ENCODE results near the gene PSMA7. TPM values are rescaled to one million over a fixed set of nuclear protein-coding genes. Genes with fewer than 3 reads are reported as not detected.

PSMA7 gene
- total and polyA plus RNA-seq, 2 of the 8 experiments (the other 6 are each of a cell fraction or from before 2014, with no cell fraction given) = 361 to 648 TPM

DNA sequence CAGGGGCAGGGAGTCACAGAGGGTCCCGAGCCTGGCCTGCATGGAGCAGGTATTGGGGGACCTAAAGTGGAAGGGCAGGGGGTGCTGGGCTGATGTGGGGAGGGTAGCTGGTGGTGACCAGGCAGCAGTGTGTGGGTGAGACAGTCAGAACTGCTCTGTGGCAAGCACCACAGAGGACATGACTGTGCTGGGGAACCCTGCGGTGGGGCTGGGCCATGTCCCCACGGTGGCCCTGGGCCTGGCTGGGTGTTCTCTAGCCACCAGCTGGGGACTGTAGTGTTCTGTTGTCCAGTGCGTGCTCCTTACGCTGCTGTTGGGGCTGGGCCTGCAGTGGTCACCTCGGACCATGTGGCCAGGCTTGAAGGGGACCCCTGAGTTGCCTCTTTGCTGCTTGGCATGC is 3.9 kb upstream of the PSMA7 start (continued):
- TF ChIP-seq, protein P1, sequence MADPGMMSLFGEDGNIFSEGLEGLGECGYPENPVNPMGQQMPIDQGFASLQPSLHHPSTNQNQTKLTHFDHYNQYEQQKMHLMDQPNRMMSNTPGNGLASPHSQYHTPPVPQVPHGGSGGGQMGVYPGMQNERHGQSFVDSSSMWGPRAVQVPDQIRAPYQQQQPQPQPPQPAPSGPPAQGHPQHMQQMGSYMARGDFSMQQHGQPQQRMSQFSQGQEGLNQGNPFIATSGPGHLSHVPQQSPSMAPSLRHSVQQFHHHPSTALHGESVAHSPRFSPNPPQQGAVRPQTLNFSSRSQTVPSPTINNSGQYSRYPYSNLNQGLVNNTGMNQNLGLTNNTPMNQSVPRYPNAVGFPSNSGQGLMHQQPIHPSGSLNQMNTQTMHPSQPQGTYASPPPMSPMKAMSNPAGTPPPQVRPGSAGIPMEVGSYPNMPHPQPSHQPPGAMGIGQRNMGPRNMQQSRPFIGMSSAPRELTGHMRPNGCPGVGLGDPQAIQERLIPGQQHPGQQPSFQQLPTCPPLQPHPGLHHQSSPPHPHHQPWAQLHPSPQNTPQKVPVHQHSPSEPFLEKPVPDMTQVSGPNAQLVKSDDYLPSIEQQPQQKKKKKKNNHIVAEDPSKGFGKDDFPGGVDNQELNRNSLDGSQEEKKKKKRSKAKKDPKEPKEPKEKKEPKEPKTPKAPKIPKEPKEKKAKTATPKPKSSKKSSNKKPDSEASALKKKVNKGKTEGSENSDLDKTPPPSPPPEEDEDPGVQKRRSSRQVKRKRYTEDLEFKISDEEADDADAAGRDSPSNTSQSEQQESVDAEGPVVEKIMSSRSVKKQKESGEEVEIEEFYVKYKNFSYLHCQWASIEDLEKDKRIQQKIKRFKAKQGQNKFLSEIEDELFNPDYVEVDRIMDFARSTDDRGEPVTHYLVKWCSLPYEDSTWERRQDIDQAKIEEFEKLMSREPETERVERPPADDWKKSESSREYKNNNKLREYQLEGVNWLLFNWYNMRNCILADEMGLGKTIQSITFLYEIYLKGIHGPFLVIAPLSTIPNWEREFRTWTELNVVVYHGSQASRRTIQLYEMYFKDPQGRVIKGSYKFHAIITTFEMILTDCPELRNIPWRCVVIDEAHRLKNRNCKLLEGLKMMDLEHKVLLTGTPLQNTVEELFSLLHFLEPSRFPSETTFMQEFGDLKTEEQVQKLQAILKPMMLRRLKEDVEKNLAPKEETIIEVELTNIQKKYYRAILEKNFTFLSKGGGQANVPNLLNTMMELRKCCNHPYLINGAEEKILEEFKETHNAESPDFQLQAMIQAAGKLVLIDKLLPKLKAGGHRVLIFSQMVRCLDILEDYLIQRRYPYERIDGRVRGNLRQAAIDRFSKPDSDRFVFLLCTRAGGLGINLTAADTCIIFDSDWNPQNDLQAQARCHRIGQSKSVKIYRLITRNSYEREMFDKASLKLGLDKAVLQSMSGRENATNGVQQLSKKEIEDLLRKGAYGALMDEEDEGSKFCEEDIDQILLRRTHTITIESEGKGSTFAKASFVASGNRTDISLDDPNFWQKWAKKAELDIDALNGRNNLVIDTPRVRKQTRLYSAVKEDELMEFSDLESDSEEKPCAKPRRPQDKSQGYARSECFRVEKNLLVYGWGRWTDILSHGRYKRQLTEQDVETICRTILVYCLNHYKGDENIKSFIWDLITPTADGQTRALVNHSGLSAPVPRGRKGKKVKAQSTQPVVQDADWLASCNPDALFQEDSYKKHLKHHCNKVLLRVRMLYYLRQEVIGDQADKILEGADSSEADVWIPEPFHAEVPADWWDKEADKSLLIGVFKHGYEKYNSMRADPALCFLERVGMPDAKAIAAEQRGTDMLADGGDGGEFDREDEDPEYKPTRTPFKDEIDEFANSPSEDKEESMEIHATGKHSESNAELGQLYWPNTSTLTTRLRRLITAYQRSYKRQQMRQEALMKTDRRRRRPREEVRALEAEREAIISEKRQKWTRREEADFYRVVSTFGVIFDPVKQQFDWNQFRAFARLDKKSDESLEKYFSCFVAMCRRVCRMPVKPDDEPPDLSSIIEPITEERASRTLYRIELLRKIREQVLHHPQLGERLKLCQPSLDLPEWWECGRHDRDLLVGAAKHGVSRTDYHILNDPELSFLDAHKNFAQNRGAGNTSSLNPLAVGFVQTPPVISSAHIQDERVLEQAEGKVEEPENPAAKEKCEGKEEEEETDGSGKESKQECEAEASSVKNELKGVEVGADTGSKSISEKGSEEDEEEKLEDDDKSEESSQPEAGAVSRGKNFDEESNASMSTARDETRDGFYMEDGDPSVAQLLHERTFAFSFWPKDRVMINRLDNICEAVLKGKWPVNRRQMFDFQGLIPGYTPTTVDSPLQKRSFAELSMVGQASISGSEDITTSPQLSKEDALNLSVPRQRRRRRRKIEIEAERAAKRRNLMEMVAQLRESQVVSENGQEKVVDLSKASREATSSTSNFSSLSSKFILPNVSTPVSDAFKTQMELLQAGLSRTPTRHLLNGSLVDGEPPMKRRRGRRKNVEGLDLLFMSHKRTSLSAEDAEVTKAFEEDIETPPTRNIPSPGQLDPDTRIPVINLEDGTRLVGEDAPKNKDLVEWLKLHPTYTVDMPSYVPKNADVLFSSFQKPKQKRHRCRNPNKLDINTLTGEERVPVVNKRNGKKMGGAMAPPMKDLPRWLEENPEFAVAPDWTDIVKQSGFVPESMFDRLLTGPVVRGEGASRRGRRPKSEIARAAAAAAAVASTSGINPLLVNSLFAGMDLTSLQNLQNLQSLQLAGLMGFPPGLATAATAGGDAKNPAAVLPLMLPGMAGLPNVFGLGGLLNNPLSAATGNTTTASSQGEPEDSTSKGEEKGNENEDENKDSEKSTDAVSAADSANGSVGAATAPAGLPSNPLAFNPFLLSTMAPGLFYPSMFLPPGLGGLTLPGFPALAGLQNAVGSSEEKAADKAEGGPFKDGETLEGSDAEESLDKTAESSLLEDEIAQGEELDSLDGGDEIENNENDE (IDR thresholded peaks at IDR 0.05; ENCODE audit: insufficient replicate concordance, low read length) = no peak
- TF ChIP-seq RXRA (IDR thresholded peaks at IDR 0.05; ENCODE audit: insufficient read depth, low read depth, low read length) (no peak), GABPA (IDR thresholded peaks at IDR 0.05; ENCODE audit: borderline replicate concordance, insufficient read depth, low read length) (no peak), KDM1A (IDR thresholded peaks at IDR 0.05; ENCODE audit: borderline replicate concordance, low read length) (no peak), POLR2A (IDR thresholded peaks at IDR 0.05; ENCODE audit: control extremely low read depth in 1 of 2, low read depth in 2 of 2, low read length in 2 of 2) (no peak), SIN3A (conservative IDR thresholded peaks at IDR 0.05 in 1 of 2, IDR thresholded peaks at IDR 0.05 in 1 of 2; ENCODE audit: low read depth in 1 of 2, low read length in 2 of 2) (no peak)
